ENCODE results near the gene DNAJC6. TPM values are rescaled to one million over a fixed set of nuclear protein-coding genes. Genes with fewer than 3 reads are reported as not detected.
"Not testable (repeated sequence)": the region's sequence is repeated elsewhere in the genome, so short reads cannot be mapped to it uniquely, and the experiment has no call there.

Gene DNAJC6
- polyA plus RNA-seq, 4 donors: 2.2 to 6.6 (median 6.0) TPM

- DNase-seq (ENCODE audit: low read depth in 4 of 4, low spot score in 3 of 4): no peak
Observed at GRCh38 chr1:65346190-65346589, 36.8 kb downstream of the DNAJC6 start.

DNA sequence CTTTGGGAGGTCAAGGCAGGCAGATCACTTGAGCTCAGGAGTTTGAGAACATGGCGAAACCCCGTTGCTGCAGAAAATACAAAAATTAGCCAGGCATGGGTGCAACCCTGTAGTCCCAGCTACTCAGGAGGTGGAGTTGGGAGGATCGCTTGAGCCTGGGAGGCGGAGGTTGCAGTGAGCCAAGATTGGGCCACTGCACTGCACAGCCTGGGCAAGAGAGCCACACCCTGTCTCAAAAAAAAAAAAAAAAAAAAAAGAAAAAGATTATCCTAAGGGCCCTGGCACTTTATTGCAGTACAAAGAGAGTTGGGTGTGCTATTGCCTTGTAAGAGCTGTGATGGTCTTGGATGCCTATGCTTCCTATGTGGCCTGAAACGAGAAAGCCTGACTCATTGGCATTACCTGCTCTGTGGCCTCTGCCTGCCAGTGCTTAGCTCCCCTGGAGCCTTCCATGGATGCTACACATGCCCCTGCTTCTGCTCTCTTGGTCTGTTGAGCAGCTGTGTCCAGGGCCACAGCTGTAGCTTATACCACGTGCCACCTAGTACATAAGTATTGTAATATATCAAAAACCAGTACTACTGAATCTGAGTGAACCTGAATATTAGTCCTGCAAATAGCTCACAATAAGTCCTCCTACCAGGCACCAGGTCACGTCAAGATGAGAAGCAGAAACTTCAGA, 45.8 kb downstream of the DNAJC6 start:
- no peak for DNase-seq (ENCODE audit: low read depth in 4 of 4, low spot score in 3 of 4)

DNA sequence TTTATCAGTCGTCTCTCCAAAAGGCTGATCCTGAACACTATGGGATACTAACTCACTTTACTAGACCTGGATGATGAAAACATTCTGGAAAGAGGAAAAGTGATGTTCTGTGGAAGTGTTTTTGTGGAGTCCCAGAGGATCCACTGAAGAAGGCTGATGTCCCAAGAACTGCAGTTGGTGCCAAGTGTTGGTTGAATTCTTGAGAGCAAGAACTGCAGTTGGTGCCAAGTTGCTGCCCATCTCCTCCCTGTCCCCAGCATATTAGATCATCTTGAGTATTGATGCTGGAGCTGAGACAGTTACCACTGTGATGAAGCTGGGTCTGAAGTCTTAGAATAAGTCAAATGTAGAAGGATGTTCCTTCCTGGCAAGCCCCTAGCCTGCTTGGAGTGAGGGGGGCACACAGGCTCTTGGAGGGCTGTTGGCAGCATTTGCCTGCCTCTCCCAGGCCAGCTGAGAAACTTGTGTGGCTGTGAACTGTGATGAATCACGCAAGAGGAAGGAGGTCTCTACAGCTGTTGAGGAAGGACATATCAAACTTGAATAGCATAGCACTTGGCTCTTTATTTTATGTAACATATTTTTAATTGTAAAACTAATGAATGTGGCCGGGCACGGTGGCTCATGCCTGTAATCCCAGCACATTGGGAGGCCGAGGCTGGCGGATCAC, 48.1 kb downstream of the DNAJC6 start:
- no peak for DNase-seq (ENCODE audit: low read depth in 4 of 4, low spot score in 3 of 4)

DNA sequence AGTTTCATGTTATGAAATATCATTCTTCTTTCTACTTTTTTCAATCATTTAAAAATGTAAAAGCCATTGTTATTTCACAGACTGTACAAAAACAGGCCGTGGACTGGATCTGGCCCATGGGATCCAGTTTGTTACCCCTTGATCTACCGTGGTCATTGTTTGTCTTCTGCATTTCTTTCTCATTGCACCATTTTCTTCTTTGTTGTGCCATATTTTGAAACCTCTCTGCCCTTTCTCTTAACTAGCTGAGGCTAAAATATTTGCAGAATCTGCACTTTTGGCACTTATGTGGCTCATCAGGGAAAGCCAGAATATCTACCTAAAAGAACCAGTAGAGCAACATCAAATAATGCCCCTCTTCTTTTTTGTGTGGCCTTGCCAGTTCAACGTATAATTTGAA, 50.5 kb downstream of the DNAJC6 start:
- DNase-seq (ENCODE audit: low read depth in 4 of 4, low spot score in 3 of 4): no peak

DNA sequence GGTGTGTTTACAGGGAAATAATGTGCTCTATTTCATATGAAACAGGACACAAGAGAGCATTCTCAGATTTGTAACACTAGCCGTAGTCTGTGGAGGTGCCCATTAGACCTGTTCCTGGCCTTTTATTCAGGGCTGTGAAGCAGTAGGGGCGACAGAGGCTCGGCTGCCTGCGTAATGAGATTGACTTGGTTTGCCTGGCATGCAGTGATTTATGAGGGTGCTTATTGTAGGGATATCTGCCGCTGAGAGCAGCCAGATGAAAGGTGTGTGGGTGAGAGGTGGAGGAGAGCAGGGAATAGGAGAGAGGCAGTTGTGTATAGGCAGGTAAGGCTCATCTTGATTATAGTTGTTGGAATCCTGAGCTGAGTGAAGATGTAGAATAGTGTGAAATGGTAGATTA, 51.3 kb downstream of the DNAJC6 start:
- no peak for DNase-seq (ENCODE audit: low read depth in 4 of 4, low spot score in 3 of 4)

- DNase-seq (ENCODE audit: low read depth in 4 of 4, low spot score in 3 of 4): no peak
Observed at GRCh38 chr1:65362545-65362944, 53.2 kb downstream of the DNAJC6 start.

- DNase-seq (ENCODE audit: low read depth in 4 of 4, low spot score in 3 of 4): no peak
Observed at GRCh38 chr1:65363484-65363883, 54.1 kb downstream of the DNAJC6 start.

DNA sequence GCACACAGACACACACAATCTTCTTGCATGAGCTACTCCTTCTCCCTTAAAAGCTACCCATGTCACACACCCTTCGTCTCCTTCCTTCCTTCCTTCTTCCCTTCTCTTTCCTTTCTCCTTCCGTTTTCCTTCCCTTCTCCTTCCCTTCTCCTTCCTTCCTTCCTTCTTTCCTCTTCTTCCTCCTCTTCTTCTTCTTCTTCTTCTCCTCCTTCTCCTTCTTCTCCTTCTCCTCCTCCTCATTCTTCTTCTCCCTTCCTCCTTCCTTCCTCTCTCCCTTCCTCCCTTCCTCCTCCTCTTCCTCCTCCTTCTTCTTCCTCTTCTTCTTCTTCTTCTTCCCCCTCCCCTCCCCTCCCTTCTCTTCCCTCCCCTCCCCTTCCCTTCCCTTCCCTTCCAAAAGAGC, 59.1 kb downstream of the DNAJC6 start:
- no peak for DNase-seq (ENCODE audit: low read depth in 4 of 4, low spot score in 3 of 4)

DNA sequence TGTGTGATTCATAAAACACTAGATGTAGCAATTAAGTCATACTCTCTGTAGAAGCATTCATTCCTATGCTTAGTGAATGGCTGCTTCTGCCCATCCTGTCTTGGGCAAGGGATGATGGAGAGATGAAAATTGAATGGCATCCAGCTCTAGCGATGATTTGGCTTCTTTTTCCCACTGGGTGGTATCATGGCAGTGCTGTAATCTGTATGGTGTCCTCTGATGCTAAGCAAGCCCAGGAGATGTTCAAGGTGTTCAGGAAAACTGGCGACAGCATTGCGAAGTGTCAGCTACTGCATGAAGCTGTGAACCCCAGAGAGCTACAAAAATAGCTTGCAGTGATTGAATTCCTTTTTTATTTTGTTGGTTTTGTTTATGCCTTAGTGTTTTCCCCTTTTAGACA, 62.2 kb downstream of the DNAJC6 start:
- DNase-seq (ENCODE audit: low read depth in 4 of 4, low spot score in 3 of 4): no peak

DNA sequence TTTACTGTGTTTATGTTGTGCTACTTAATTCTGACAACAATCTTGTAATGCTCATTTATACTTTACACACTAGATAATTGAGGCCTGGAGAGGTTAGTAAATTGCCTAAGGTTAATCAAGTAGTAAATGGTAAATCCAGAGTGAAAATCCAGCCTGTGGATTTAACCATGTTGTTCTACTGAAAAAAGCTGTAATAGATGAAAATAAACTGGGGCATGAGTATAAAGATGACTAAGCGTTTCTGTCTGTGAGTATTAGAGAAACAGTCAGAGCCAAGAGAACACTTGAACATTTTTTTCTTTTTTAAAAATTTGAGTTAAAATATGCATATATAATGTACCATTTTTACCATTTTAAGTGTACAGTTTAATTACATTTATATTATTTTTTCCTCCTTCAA, 63.2 kb downstream of the DNAJC6 start:
- DNase-seq (ENCODE audit: low read depth in 4 of 4, low spot score in 3 of 4): no peak

DNA sequence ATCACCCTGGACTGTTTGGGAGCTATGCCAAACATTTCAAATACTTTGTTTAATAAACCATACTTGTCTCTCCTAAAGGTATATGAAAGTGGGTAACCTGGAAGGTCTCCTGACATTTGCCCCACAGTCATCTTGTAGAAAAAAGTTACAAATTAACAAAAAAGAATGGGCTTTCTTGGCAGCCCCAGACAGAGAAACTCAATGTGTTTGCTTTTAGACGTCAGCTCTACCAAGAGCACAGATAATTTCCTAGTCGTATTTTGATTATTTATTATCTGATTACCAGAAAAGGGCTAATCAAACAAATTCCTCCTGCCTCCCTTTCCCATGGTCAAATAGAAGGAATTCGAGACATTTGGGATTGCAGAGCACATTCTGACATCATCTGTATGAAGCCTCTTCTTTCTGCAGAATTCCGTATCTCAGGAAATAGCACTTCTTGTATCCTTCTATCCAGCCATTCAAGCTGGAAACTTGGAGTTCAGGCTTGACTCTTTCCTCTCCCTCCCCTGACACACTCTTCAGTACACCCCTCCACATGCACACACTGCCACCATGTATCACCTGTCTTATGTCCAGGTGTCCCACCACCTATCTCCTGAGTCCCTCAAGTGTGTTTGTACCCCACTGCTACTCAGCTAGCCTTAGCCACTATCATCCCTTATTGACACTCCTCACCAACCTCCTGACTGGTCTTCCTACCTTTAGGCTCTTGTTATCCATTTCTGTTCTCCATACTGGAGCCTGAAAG, 68.3 kb downstream of the DNAJC6 start:
- no peak for DNase-seq (ENCODE audit: low read depth in 4 of 4, low spot score in 3 of 4)

DNA sequence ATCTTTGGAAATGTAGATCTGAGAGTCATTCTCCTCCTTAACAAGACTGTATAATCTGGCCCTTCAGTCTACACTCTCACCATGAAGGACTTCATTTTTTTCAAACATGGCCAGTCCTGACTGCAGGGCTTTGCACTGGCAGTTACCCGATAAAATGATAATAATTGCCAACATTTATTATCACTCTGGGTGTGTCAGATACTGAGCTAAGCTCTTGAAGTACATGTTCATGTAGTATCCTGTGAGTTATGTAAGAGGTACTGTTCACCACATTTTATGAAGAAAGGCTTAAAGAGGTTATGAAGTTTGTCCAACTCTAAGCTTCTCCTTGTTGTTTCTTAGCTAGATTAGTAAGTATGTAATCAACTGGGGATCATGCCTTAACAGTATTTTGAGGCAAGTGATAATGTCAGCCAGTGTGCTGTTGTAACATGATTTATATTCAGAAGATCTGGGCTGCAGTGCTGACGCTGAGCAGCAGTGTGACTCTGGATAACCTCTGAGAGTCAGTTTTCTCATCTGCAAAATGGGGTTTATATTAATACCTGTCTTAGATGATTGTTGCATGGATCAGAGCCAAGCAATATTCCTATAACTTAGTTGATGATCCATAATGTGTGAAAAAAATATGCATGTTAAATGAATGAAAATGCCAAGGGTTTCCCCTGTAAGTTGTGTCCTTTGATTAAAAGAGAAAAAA, 69.1 kb downstream of the DNAJC6 start:
- no peak for DNase-seq (ENCODE audit: low read depth in 4 of 4, low spot score in 3 of 4)

DNA sequence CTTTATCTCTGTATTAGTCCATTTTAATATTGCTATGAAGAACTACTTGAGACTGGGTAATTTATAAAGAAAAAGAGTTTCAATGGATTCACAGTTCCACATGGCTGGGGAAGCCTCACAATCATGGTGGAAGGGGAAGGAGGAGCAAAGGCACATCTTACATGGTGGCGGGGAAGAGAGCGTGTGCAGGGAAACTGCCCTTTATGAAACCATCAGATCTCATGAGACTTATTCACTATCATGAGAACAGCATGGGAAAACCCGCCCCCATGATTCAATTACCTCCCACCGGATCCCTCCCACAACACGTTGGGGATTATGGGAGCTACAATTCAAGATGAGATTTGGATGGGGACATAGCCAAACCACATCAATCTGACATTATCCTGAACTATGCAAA, 75.1 kb downstream of the DNAJC6 start:
- DNase-seq (ENCODE audit: low read depth in 4 of 4, low spot score in 3 of 4): not testable (repeated sequence)

DNA sequence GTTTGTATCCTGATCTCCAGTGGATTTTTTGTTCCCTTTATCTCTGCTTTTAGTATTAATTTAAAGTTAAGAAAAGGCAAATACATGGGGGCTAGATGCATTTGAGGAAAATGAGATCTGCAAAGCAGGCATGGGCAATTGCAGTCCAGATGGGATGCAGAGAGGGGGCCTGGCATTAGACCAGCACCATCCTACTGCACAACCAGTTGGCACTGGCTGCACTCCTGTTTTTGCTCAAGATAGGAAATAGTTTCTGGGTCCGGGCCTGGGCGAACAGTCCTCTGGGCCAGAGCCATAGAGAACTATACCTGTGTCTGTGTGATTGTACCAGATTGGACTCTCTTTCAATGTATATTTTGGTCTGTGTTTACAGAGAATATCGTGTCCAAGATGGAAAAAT, 77.1 kb downstream of the DNAJC6 start:
- DNase-seq (ENCODE audit: low read depth in 4 of 4, low spot score in 3 of 4): no peak

- DNase-seq (ENCODE audit: low read depth in 4 of 4, low spot score in 3 of 4): no peak
Observed at GRCh38 chr1:65387821-65388220, 78.5 kb downstream of the DNAJC6 start.

GRCh38 chr1:65388908-65389695, 79.8 kb downstream of the DNAJC6 start:
- no peak for DNase-seq (ENCODE audit: low read depth in 4 of 4, low spot score in 3 of 4)

DNA sequence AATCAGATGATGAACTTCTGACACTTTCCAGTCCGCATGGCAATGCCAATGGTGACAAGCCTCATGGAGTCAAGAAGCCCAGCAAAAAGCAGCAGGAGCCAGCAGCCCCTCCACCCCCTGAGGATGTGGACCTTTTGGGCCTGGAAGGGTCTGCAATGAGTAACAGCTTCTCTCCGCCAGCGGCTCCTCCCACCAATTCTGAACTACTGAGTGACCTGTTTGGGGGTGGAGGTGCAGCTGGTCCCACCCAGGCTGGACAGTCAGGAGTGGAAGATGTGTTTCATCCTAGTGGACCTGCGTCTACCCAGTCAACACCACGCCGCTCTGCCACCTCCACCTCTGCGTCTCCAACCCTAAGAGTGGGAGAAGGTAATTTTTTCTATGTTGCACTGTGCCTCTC, 83.2 kb downstream of the DNAJC6 start:
- no peak for DNase-seq (ENCODE audit: low read depth in 4 of 4, low spot score in 3 of 4)

GRCh38 chr1:65393347-65393746, 84.0 kb downstream of the DNAJC6 start:
- DNase-seq (ENCODE audit: low read depth in 4 of 4, low spot score in 3 of 4): no peak

DNA sequence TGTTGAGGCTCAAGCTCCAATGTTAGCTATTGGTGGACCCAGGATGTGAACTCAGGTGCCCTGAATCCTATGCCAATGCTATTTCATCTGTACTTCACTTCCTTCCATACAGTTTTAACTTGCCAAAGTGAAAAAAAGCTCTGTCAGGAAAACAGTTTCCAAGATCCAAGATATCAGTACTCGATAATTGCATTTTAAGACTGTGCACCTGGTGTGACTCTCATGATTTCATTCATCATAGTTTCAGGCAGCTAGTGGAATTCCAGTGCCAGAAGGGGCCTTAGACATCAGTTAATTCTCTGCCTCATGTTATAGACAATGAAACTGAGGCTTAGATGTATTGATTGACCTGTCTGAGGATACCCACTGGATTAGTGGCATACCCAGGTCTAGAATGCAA, 84.6 kb downstream of the DNAJC6 start:
- no peak for DNase-seq (ENCODE audit: low read depth in 4 of 4, low spot score in 3 of 4)

DNA sequence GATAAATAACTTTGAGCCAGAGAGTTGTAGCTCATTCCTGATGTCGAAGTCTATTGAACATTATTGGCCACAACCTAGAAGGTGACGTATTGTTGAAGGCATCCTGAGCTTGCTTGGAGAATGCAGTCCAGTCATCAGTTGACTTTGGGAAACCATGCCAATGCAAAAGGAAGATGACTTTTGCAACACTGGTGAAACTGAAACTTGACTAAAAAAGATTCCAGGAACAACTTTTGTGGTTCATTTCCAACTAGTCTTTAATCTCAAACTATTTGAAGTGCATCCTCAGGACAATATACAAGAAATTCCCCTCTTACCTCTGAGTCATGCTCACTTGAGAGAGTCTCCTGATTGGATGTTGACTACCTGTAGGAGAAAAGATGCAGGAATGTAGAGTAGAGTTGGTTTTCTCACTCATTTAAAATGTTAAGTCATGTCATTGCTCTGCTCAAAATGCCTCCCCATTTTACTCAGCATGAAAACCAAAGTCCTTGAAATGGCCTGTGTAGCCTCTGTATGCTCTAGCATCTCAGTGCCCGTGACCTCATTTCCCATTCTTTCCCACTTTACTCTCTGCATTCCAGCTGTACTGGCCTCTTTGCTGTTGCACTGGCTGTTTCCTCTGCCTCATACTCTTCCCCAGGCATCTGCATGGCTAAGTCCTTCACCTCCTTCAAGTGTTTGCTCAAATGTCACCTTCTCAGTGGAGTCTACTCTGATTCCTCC, 86.7 kb downstream of the DNAJC6 start:
- no peak for DNase-seq (ENCODE audit: low read depth in 4 of 4, low spot score in 3 of 4)
